Stimulated activated CD4-positive, alpha-beta T cell treated with anti-CD3 and anti-CD28 coated beads, Interleukin-1b, Interleukin-23, amount 100 ng/mL, for 4 hours (primary cell): Measurements from ENCODE around the gene BIRC5.
"Not testable (repeated sequence)": the region's sequence is repeated elsewhere in the genome, so short reads cannot be mapped to it uniquely, and the experiment has no call there.

Experiments used
- DNase-seq, 2 donors: peaks; one replicate each; pipeline ENCODE4 v3.0.0-alpha.2; 2020; ENCODE audit warnings: low read depth in 2 of 2

Gene BIRC5

GRCh38 chr17:78225088-78225865 lies 11.2 kb downstream of the BIRC5 start:
- DNase-seq: no peak

- DNase-seq: no peak
These were observed 12.2 kb downstream of the BIRC5 start for GRCh38 chr17:78226055-78226758.

GRCh38 chr17:78226759-78227454 lies 12.9 kb downstream of the BIRC5 start:
- DNase-seq: no peak

- no peak for DNase-seq
These were observed 13.4 kb downstream of the BIRC5 start for GRCh38 chr17:78227455-78227916.

- no peak for DNase-seq
These were observed 14.1 kb downstream of the BIRC5 start for GRCh38 chr17:78228176-78228575.

GRCh38 chr17:78230252-78230962 lies 16.4 kb downstream of the BIRC5 start:
- no peak for DNase-seq

GRCh38 chr17:78230996-78231935 lies 17.2 kb downstream of the BIRC5 start, which contains the start of gene TMEM235:
Gene TMEM235 (plus strand): TSS chr17:78231631. CDS start chr17:78232024, 393 bp downstream.
- DNase-seq: no peak

- DNase-seq: no peak
These were observed 18.2 kb downstream of the BIRC5 start for GRCh38 chr17:78231991-78232858.

- DNase-seq: no peak
These were observed 18.8 kb downstream of the BIRC5 start for GRCh38 chr17:78232859-78233173.

- DNase-seq: no peak
These were observed 19.6 kb downstream of the BIRC5 start for GRCh38 chr17:78233678-78234077.

- DNase-seq: no peak
These were observed 20.3 kb downstream of the BIRC5 start for GRCh38 chr17:78234261-78234865.

GRCh38 chr17:78235022-78235421 lies 21.0 kb downstream of the BIRC5 start:
- not testable (repeated sequence) for DNase-seq

GRCh38 chr17:78235885-78236284 lies 21.8 kb downstream of the BIRC5 start:
- no peak for DNase-seq

GRCh38 chr17:78236362-78237127 lies 22.5 kb downstream of the BIRC5 start:
- DNase-seq: no peak

GRCh38 chr17:78237401-78238012 lies 23.5 kb downstream of the BIRC5 start:
- no peak for DNase-seq

GRCh38 chr17:78238823-78239488 lies 24.9 kb downstream of the BIRC5 start:
- DNase-seq: no peak

- no peak for DNase-seq
These were observed 25.5 kb downstream of the BIRC5 start for GRCh38 chr17:78239489-78239931.
